IMR-90 (cell line): ENCODE measurements around the gene NUP42. TPM values are rescaled to one million over a fixed set of nuclear protein-coding genes. Genes with fewer than 3 reads are reported as not detected.
"Not testable (repeated sequence)": the region's sequence is repeated elsewhere in the genome, so short reads cannot be mapped to it uniquely, and the experiment has no call there.

Source experiments
- ATAC-seq: fragments of 200-7000 bp; cut with Tn5 transposase; 2 replicates; pipeline ENCODE4 v1.9.1; 2020; ENCODE audit warnings: low read depth, mild to moderate bottlenecking, moderate library complexity
- BruUV-seq: library from RNA; stranded (reverse); fragments of 400-500 nt; replicated peaks from 2 replicates; lab custom pipeline; 2021; lab: Mats Ljungman, UMichigan
- CTCF ChIA-PET: fragments of 300-600 bp; formaldehyde crosslinking; extraction: SDS; loops from one replicate; lab custom pipeline; 2021; ENCODE audit warnings: antibody characterized with exemption; lab: Yijun Ruan, JAX
- POLR2A ChIA-PET: fragments of 300-600 bp; sonication (Branson Sonifier 250); formaldehyde crosslinking; loops from one replicate; lab custom pipeline; 2022; ENCODE audit warnings: antibody characterized with exemption; ENCODE audit not compliant: unreplicated experiment; lab: Charles Lee
- DNase-seq: peaks from one replicate; pipeline ENCODE4 v3.0.0; 2013
- H2AFZ ChIP-seq: replicated peaks from 2 replicates; pipeline ENCODE3; 2013; ENCODE audit warnings: low read length, mild to moderate bottlenecking; ENCODE audit not compliant: poor library complexity
- H2AK5ac ChIP-seq: 2 replicates; pipeline ENCODE4 v1.6.1; 2013; ENCODE audit warnings: low read depth, low read length, inconsistent platforms
- H2AK9ac ChIP-seq: replicated peaks from 2 replicates; pipeline ENCODE3; 2013; ENCODE audit warnings: mild to moderate bottlenecking, low read depth, low read length, moderate library complexity; ENCODE audit not compliant: poor library complexity
- H2BK120ac ChIP-seq: 2 replicates; pipeline ENCODE4 v1.6.1; 2013; ENCODE audit warnings: low read depth, low read length, inconsistent platforms
- H2BK15ac ChIP-seq: 3 replicates; pipeline ENCODE4 v1.6.1; 2013; ENCODE audit warnings: low read depth, low read length, inconsistent platforms
- H2BK20ac ChIP-seq: 2 replicates; pipeline ENCODE4 v1.6.1; 2013; ENCODE audit warnings: low read depth, mild to moderate bottlenecking, inconsistent platforms, low read length, moderate library complexity
- H2BK5ac ChIP-seq: 2 replicates; pipeline ENCODE4 v1.6.1; 2013; ENCODE audit warnings: mild to moderate bottlenecking, low read depth, low read length, inconsistent platforms; ENCODE audit not compliant: poor library complexity, severe bottlenecking
- H3K14ac ChIP-seq: replicated peaks from 2 replicates; pipeline ENCODE4 v1.6.1; 2013; ENCODE audit warnings: low read depth, low read length, inconsistent platforms
- H3K18ac ChIP-seq: 2 replicates; pipeline ENCODE4 v1.6.1; 2013; ENCODE audit warnings: low read depth, low read length, control low read depth
- H3K23ac ChIP-seq: 2 replicates; pipeline ENCODE4 v1.6.1; 2013; ENCODE audit warnings: low read depth, low read length, inconsistent platforms
- H3K27ac ChIP-seq: 2 replicates; pipeline ENCODE4 v1.5.1; 2013; ENCODE audit warnings: mild to moderate bottlenecking, control low read depth, low read length; ENCODE audit not compliant: insufficient read depth
- H3K27me3 ChIP-seq: 2 replicates; pipeline ENCODE4 v1.6.1; 2013; ENCODE audit warnings: low read length; ENCODE audit not compliant: control insufficient read depth, insufficient read depth
- H3K36me3 ChIP-seq: 2 replicates; pipeline ENCODE4 v1.6.1; 2013; ENCODE audit warnings: low read length, mixed read lengths; ENCODE audit not compliant: control insufficient read depth, insufficient read depth
- H3K4ac ChIP-seq: 2 replicates; pipeline ENCODE4 v1.6.1; 2013; ENCODE audit warnings: low read depth, low read length, inconsistent platforms
- H3K4me1 ChIP-seq: 2 replicates; pipeline ENCODE4 v1.6.1; 2013; ENCODE audit warnings: low read length, mixed read lengths; ENCODE audit not compliant: control insufficient read depth, insufficient read depth
- H3K4me2 ChIP-seq: 2 replicates; pipeline ENCODE4 v1.6.1; 2013; ENCODE audit warnings: low read depth, mild to moderate bottlenecking, control low read depth, low read length, moderate library complexity
- H3K4me3 ChIP-seq: 2 replicates; pipeline ENCODE4 v1.5.1; 2013; ENCODE audit warnings: low read depth, mild to moderate bottlenecking, control low read depth, low read length, moderate library complexity; ENCODE audit not compliant: insufficient read depth
- H3K56ac ChIP-seq: 2 replicates; pipeline ENCODE4 v1.6.1; 2013; ENCODE audit warnings: low read length, inconsistent platforms; ENCODE audit not compliant: insufficient read depth; ENCODE audit errors: extremely low read depth
- H3K79me1 ChIP-seq, 2 experiments: 2 replicates each; pipeline ENCODE4 v1.6.1; 2013; ENCODE audit warnings: low read length in 2 of 2, inconsistent platforms in 1 of 2, low read depth in 1 of 2
- H3K9ac ChIP-seq: 2 replicates; pipeline ENCODE4 v1.6.1; 2013; ENCODE audit warnings: low read depth, low read length, control low read depth
- H3K9me1 ChIP-seq: 2 replicates; pipeline ENCODE4 v1.6.1; 2013; ENCODE audit warnings: low read length, inconsistent platforms; ENCODE audit not compliant: insufficient read depth
- H3K9me3 ChIP-seq: 2 replicates; pipeline ENCODE4 v1.6.1; 2013; ENCODE audit warnings: low read length; ENCODE audit not compliant: control insufficient read depth, insufficient read depth
- H4K20me1 ChIP-seq: 2 replicates; pipeline ENCODE4 v1.6.1; 2013; ENCODE audit warnings: low read length, inconsistent platforms; ENCODE audit not compliant: insufficient read depth
- H4K5ac ChIP-seq: 2 replicates; pipeline ENCODE4 v1.6.1; 2013; ENCODE audit warnings: mild to moderate bottlenecking, low read depth, low read length, control low read depth
- H4K8ac ChIP-seq, 2 experiments: 2 replicates each; pipeline ENCODE4 v1.6.1; 2013; ENCODE audit warnings: low read depth in 2 of 2, low read length in 2 of 2, control low read depth in 1 of 2, inconsistent platforms in 1 of 2
- H4K91ac ChIP-seq: 2 replicates; pipeline ENCODE4 v1.6.1; 2013; ENCODE audit warnings: low read depth, low read length, inconsistent platforms; ENCODE audit not compliant: insufficient read depth
- RCOR1 ChIP-seq: IDR thresholded peaks from 2 replicates; pipeline ENCODE4 v1.6.1; 2012; ENCODE audit warnings: mild to moderate bottlenecking, low read length, improper control_type of control experiment; ENCODE audit not compliant: insufficient replicate concordance
- WGBS, 2 experiments: methylation state at CpG; one replicate each; pipeline versions ENCODE4 v1.1.5 to v1.1.7; 2013; ENCODE audit warnings: missing lambda C conversion rate in 2 of 2; ENCODE audit not compliant: insufficient read length in 1 of 2; ENCODE audit errors: extremely low coverage in 2 of 2; 5-methylcytosine and 5-hydroxymethylcytosine counted together
- dilution Hi-C: fragments of 300-500 bp; cut with HindIII; formaldehyde crosslinking; loops from one replicate; pipeline ENCODE4 v1.14.3; 2018; ENCODE audit warnings: low sequenced_read_pairs; ENCODE audit not compliant: unreplicated experiment
- in situ Hi-C: fragments of 300-500 bp; cut with MboI; formaldehyde crosslinking; loops from 3 replicates; pipeline ENCODE4 v1.14.3; 2019; ENCODE audit warnings: low sequenced_read_pairs, inconsistent platforms, mixed read lengths
- intact Hi-C: fragments of 100-400 bp; cut with micrococcal nuclease; formaldehyde crosslinking; loops from 2 replicates; pipeline ENCODE4 v1.10.0; 2022
- polyA plus RNA-seq, 3 experiments: library from polyadenylated mRNA; depleted of rRNA; stranded (reverse); fragments of >200 nt; gene quantifications; 2 replicates each; pipeline ENCODE4 v1.2.3, GENCODE V29; 2012; ENCODE audit warnings: low replicate concordance in 1 of 3
- total RNA-seq: library from RNA; depleted of rRNA; stranded (reverse); fragments of >200 nt; gene quantifications from 2 replicates; pipeline ENCODE4 v1.2.3, GENCODE V29; 2012

Gene NUP42
- total and polyA plus RNA-seq, 2 of the 4 experiments (the other 2 are of a cell fraction): 17.3 to 22.6 TPM

DNA sequence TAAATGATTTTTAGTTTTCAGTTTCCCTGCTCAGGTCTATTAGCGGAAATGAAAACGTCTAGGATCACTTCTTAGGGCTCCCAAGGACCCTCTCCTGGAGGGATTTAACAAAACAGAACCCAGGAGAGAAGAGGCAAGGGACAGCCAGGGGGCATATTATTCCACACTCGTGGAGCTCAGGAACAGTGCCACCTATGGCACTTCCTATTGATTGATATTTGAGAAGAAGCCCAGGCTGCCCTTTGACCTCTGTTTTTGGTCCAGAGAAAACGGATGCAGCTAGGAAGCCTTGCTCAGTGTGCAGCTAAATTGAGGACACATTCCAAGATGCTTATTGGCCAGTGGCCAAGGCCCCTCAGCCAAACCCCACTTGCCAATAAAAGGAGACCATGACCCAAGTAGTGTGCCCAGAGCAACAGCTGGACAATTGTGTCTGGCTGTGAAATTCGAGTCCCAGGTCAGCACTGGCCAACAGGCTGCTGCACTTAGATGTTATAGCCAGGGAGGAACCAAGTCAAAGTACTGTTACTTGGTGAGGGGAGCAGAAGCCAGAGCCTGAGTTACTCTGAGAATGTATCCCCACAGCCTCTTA lies 40.7 kb downstream of the NUP42 start:
- no peak overlapping the region for H2BK120ac ChIP-seq
- intact Hi-C loops (no loop called here), in situ Hi-C loops (no loop called here), dilution Hi-C loops (no loop called here)
- H3K18ac ChIP-seq: no peak overlapping the region
- no CpG with 5 or more reads among the region's 5 CpGs for WGBS, 2 experiments
- BruUV-seq: no TSS peak
- H3K4ac ChIP-seq: no peak overlapping the region
- ATAC-seq (no peak), DNase-seq (no peak)
- no peak overlapping the region for H2AK5ac ChIP-seq
- no peak overlapping the region for H2BK15ac ChIP-seq
- no peak for TF ChIP-seq RCOR1
- no peak overlapping the region for H2AK9ac ChIP-seq
- H3K23ac ChIP-seq: no peak overlapping the region
- no peak overlapping the region for H4K8ac ChIP-seq
- H3K79me1 ChIP-seq: no peaks in the 10 kb centered on the region
- no peaks in the 10 kb centered on the region for H3K9me3 ChIP-seq
- H3K27me3 ChIP-seq: peaks cover 10% of the 10 kb centered on the region
- no peak overlapping the region for H2BK5ac ChIP-seq
- no peak overlapping the region for H3K27ac ChIP-seq
- H3K9me1 ChIP-seq: no peaks in the 10 kb centered on the region
- H3K14ac ChIP-seq: no peak overlapping the region
- H3K4me3 ChIP-seq: no peak overlapping the region
- no peak overlapping the region for H2AFZ ChIP-seq
- no peak overlapping the region for H4K91ac ChIP-seq
- H4K20me1 ChIP-seq: no peaks in the 10 kb centered on the region
- H3K9ac ChIP-seq: no peak overlapping the region
- ChIA-PET POLR2A (no interaction called here), CTCF (interaction anchor here (1.3 kb wide), 1 partner anchor 11 kb away, joined by 4 read pairs; no protein-coding TSS in a partner anchor)
- H3K36me3 ChIP-seq: no peaks in the 10 kb centered on the region
- H3K4me2 ChIP-seq: no peak overlapping the region
- no peak overlapping the region for H3K56ac ChIP-seq
- H4K5ac ChIP-seq: no peak overlapping the region
- H2BK20ac ChIP-seq: no peak overlapping the region
- H3K4me1 ChIP-seq: no peaks in the 10 kb centered on the region

DNA sequence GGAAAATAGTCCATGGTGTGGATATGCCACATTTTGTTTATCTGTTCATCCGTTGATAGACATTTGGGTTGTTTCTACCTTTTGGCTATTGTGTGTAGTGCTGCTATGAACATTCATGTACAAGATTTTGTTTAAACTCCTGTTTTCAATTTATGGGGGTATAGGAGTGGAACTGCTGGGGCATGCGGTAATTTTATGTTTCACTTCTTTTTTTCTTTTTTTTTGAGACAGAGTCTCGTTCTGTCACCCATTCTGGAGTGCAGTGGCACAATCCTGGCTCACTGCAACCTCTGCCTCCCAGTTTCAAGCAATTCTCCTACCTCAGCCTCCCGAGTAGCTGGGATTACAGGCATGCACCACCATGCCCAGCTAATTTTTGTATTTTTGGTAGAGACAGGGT lies 42.5 kb downstream of the NUP42 start:
- H3K23ac ChIP-seq, H2AFZ ChIP-seq, H3K9me1 ChIP-seq, dilution Hi-C loops, H2AK5ac ChIP-seq, H3K9me3 ChIP-seq, H3K27ac ChIP-seq, H2BK5ac ChIP-seq, H3K4me1 ChIP-seq, intact Hi-C loops, ATAC-seq, H3K36me3 ChIP-seq, H4K8ac ChIP-seq, H3K4me2 ChIP-seq, H2BK20ac ChIP-seq, POLR2A ChIA-PET, H4K20me1 ChIP-seq, H4K91ac ChIP-seq, H3K27me3 ChIP-seq, H3K14ac ChIP-seq, H3K56ac ChIP-seq, BruUV-seq, H2AK9ac ChIP-seq, H3K4ac ChIP-seq, in situ Hi-C loops, DNase-seq, H3K9ac ChIP-seq, CTCF ChIA-PET, H2BK120ac ChIP-seq, H3K18ac ChIP-seq, H3K4me3 ChIP-seq, H3K79me1 ChIP-seq, H4K5ac ChIP-seq, H2BK15ac ChIP-seq: not testable (repeated sequence)
- whole genome bisulfite sequencing, 2 experiments: no CpG with 5 or more reads among the region's 4 CpGs
